UCSD-AML1 (cell line): ENCODE results near the gene NAA35.
"Not testable (repeated sequence)": the region's sequence is repeated elsewhere in the genome, so short reads cannot be mapped to it uniquely, and the experiment has no call there.

Experiments
- DNase-seq: peaks from one replicate; lab custom pipeline; 2025; ENCODE audit not compliant: unreplicated experiment; lab: John Stamatoyannopoulos, UW

NAA35 gene

DNA sequence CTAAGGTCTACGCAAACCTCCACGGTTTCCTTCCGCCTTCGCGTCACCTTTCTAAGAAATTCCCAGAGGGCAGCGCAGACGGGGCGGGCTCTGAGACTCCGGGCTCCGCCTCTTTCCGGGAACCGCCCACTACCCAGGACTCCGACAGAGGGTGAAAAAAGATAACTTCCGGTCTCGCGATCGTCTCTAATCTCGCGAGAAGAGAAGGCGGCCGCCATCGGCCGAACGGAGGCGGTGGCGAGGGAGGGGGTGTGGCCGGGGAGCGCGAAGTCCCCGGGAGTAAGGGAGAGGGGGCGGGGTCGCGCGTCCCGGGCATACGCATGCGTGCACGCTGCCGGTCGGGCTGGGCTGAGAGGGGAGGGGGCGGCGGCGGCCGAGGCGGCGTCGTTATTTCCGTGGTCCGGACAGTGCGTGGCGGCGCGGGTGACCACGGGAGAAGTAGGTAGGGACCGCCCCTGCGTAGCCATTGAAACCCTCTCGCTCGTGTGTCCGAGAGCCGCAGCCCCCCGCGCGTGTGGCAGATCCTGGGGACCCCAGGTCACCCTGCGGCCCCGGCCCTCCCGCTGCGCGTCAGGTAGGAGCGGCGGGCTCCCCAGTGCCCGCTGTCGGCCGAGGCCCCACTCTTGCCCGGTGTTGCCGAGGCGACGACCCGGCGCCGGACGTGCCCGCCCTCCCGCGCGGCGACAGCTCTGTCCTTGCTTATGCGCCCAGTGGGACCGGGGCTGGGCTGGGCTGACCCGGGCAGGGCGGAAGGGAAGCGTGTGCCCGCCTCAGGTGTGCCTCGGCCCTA, at the start of gene NAA35:
Gene NAA35 (plus strand): TSS at position 315 of the 790 bp plus-strand sequence. CDS start 1,014 bp downstream, outside the sequence.
- peak; percentile 99 for DNase-seq

- DNase-seq, result no peak
Measured at GRCh38 chr9:85892401-85892800, 48.5 kb upstream of the NAA35 start.

GRCh38 chr9:85895685-85896084, 45.3 kb upstream of the NAA35 start:
- no peak for DNase-seq

GRCh38 chr9:85897848-85898247, 43.1 kb upstream of the NAA35 start:
- DNase-seq, result no peak

DNA sequence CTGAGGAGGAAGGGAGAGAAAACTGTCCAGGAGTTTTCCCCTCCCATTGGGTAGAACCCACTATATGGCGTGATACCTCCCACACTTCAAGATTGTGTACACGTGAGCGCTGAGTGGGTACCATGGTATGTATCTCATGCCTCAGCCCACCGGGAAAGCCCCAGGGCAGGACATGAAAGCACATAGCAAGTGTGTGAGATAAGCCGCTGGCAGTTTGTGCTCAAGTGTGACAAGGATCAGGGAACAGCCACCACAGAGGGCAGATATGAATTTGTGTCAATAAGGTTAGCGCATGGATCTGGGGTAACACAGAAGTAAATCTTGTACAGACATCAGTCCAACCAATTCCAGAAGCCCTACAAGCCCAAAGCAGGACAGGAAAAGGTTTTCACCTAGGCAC, 42.6 kb upstream of the NAA35 start:
- peak; percentile 17 for DNase-seq

- no peak for DNase-seq
Measured at GRCh38 chr9:85899388-85899787, 41.6 kb upstream of the NAA35 start.

DNA sequence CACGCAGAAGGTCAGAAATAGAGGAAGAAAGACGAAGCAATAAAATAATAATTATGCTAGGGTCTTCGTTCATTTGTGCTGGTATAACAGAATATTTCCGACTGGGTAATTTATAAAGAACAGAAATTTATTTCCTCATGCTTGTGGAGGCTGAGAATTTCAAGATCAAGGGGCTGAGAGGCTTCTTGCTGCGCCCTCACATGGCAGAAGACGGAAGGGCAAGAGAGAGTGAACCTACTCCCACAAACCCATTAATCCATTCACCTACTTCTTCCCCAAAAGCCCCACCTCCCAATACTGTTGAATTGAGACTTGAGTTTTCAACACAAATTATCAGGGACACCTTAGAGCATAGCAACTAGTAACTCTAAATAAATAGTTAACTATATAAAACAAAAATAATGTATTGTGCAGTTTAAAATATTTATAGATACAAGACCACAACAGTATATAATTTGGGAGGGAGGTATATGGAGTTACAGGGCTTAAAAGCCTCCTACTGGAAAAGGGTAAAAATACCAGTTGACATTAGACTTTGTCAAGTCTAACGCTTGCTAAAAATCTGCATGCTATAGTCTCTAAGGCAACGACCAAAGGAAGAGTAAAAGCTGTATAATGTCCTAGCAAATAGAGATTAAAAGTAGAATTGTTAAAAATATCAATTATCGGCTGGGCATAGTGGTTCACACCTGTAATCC, 40.3 kb upstream of the NAA35 start:
- DNase-seq, result peak; percentile 31

DNA sequence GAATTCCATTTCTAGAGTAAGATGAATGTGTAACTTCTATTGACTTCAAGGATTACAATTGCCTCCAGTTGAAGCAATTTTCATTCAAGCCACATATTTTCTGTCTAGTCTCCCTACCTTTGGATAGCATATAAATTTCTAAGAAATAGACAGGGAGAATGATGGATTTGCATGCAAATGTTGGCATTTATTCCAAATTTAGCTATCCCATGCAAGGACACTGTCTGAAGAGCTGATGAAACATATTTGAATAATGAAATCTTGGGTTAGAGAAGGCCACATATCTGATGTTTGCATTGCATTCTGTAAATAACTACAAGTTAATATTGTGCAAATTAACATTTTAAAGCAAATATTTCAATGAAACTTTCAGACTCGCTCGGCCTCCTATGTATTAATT, 36.0 kb upstream of the NAA35 start:
- no peak for DNase-seq

DNA sequence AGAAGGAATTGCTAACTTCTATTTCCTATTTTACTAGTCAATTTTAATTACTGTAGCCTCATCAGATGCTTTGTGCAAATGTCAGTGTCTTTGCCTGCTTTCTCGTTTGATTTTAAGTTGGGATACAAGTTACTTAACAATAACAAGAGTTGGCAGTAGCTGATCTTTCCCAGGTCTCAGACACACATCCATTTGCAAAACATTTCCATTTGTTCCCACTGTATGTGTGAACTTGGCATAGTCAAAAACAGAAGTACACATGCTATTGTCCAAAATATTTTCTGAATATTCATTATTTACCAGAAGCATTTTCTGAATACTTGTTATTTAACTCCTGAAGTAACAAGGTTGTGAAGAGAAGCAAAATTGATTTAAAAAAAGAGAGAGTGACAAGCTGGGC, 35.0 kb upstream of the NAA35 start:
- DNase-seq, result no peak

DNA sequence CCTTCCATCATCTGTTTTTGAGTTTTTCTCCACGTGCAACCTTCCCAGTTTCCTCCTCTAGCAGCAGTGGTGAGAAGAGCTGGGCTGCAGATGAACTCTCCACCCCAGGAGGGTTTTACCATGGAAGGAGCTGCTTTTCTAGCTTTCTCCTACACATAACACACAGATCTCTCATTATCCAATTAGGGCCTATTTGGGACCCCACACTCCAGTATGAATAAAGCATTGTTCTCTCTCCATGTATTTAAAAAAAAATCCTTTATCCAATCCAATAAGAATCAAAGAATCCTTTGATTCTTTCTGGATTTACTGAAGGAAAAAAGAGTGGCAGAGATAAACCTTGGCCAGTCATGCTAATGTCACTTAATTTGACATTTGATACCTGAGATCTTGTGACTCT, 31.6 kb upstream of the NAA35 start:
- DNase-seq, result no peak

- no peak for DNase-seq
Measured at GRCh38 chr9:85914108-85914507, 26.8 kb upstream of the NAA35 start.

DNA sequence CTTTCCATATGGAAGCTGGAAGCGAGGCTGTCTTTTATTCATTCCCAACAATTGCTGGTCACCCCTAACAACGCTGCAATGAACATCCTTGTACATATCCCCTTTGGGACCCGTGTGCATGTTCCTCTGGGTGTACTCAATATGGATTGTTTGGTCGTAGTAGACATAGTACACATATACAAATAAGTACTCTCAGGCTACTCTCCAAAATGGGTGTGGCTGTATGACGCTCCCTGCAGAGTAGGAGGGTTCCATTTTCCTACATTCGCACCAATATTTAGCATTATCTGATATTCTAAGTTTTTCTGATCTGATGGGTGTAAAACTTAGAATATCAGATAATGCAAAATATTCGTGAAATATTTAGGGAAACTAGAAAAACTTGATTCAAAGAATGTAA, 23.2 kb upstream of the NAA35 start:
- DNase-seq, result no peak

- DNase-seq, result no peak
Measured at GRCh38 chr9:85925493-85925892, 15.5 kb upstream of the NAA35 start.

DNA sequence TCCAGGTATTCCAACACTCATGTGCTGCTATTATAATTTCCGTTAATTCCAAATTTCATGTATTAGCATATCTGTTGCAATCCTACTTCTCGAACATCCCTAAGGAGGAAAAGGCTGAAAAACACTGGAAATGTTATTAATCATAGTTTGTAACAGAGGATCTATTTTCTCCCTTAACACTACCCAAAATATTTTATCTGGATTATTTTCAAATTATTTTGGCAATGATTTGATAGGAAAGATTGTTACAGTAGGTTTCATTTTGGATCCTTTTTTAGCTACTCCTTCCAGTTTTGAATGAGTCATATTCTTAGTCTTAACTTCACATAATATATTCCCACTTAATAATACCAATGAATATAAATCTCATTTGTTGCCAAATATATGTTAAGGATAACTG, 13.9 kb upstream of the NAA35 start:
- no peak for DNase-seq

GRCh38 chr9:85931495-85931894, 9.5 kb upstream of the NAA35 start:
- no peak for DNase-seq

DNA sequence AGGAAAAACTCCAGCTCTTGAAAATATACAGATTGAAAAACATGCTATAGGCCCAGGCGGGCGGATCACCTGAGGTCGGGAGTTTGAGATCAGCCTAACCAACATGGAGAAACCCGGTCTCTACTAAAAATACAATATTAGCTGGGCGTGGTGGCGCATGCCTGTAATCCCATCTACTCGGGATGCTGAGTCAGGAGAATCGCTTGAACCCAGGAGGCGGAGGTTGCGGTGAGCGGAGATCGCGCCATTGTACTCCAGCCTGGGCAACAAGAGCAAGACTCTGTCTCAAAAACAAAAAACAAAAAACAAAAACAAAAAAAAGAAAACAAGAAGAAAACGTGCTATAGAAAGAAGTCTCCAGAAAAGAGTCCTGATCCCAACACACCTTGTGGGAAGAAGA, 5.0 kb upstream of the NAA35 start:
- DNase-seq, result not testable (repeated sequence)

DNA sequence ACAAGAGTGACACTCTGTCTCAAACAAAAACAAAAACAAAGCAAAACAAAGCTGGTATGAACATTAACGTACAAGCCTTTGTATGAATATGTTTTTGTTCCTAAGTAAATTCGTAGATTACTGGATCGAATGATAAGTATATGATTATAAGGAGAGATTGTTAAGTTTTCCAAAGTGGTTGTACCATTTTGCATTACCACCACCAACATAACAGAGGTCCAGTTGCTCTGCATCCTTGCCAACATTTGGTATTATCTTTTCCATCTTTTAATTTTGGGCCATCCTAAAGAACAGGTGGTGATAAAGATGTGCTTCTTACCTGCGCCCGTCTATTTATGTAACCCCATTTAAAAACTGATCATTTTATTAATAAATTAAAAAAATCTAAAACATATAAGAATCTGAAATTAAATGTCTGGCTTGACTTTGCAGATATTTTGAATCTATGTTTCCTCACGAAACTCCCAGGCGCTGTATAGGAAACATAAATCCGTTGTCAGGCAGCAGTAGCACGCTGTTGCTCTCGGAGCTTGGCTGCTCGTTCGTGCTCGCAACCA, 593 bp upstream of the NAA35 start:
- DNase-seq, result no peak

GRCh38 chr9:85941622-85941940, 635 bp downstream of the NAA35 start:
- no peak for DNase-seq

- DNase-seq, result no peak
Measured at GRCh38 chr9:85941966-85942912, 1.3 kb downstream of the NAA35 start.

DNA sequence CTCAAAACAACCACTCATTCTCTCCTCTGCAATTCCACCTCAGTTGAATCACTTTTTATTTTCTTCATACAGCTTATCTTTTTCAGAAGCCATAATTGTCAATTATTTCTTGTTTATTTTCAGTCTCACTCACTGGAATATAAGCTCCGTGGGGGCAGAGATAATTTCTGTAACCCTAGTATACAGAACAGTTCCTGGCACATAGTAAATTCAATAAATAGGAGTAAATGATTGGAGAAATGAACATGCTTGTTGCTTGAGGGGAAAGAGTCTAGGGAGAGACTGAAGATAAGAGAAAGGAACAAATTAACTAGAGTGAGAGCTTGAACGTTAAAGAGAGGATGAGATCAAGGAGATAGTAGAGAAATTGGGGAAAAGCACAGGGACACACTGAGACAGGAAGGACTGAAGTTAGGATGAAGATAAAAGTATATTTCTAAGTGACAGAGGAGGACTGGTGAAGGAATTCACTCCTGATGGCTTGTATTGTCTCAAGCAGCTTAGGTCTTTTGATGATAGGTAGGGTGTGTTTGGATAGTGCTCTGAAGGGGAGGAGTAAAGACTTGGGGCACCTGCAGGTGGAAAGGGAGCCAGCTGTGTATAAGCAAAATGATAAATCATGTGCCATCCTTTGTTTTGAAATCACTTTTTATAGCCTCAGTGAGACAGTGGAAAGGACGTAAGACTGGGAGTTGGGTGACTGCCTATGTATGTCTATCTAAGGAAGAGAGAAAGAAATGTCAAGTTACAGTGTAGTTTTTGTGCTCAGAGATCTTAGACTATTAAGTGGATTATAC, 2.2 kb downstream of the NAA35 start:
- DNase-seq, result no peak
